Measurements from ENCODE around the gene DYSF.

DYSF gene

DNA sequence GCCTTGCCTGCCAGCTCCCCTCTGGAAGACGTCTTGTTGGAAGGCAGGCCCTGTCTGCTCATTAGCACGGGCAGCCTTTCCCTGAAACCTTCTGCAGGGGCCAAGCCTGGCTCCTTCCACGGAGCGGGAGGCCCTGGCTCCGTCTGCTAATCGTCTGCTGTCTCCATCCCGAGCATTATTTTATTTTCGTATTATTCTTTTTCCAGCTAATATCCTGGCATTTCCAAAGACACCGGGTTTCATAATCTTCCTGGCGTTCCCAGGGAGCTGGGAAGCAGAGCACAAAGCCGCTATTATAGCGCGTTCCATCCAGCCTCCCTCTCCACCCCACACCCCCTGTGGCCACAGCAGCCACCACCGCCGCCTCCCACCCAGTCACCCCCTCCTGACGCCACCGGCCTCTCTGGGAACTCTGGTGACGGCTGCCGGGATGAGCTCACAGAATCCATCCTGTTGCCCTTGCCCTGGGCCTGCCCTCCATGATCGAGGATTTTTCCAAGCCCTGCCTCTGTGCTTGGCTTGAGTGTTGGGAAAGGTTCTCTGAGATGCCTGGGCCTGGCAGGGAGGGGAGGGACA lies 125.5 kb downstream of the DYSF start:
- no peak for DNase-seq

DNA sequence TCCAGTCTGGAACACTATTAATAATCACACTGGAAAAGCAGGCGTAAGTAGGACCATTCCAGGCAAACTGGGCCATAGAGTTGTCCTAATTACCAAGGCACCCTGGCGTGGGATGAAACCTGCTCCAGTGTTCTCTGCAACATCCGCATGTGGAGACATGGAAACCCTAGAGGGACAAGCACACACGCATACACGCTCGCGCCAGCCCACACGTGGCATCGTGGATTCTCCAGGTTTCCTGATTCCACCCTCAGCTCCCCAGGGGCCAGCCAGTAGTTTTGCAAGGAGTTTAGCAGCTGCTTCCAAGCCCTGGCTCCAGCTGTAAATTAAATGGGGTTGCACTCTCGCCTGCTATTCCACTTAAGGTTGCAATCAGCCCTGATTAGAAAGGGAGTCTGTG lies 127.7 kb downstream of the DYSF start:
- DNase-seq, result no peak

DNA sequence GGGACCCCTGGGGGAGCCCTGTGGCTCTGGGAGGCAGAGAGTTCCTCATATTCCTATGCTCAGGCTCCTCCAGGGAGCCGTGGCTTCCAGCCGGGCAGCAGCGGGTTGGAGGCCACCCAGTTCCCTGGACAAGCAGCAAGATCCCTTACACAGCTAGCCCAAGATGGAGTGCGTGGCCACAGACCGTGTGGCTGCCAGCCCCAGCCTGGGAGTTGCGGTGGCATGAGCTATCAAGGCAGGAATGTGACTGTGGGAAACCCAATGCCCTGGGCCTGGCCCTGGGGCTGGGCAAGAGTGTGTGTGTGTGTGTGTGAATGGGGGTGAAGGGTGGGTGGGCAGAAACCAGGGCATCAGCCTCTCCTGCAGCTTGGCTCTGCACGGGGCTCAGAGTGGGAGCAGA lies 130.5 kb downstream of the DYSF start:
- no peak for DNase-seq

DNA sequence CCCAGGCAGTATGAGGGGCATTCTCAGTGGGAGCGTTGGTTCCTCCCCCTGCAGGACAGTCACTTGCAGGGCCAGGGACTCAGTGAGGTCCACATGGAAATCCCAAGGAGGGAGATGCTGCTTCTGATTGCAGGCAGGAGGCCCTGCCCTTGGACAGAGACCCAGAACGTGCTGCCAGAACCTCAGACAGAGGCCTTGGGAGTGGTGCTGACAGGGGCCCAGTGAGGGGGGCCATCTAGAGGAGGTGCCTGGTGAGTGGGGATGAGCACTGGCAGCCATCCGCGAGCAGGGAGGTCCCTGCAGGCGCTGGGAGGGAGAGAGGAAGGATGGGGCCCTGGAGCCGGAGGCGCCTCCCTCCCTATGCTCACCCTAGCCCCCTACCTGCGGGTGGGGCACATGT lies 133.1 kb downstream of the DYSF start:
- DNase-seq, result no peak

DNA sequence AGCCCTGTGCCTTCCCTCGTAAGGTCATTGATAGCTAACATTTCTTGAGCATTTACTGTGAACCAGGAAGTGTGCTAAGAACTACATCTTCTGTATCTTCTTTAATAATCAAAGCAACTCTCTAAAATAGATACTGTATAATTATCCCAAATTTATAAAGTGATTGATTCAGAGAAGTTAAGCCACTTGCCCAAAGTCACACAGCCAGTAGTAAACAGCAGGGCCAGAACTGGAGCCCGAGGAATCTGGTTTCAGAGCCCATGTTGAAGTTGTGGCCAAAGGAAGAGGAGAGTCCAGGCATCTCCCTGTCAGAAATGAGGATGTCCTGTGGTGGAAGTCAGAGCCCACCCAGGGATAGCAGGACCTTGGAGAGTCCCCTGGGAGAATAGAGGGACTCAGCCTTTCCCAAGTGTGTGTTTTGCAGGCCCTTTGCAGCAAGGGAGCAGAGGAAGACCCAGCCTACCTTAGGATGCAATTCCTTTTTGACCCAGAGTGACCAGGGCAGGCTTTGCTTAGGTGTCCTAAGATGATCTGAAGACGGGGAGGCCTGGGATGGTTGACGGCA lies 134.2 kb downstream of the DYSF start:
- DNase-seq, result no peak

DNA sequence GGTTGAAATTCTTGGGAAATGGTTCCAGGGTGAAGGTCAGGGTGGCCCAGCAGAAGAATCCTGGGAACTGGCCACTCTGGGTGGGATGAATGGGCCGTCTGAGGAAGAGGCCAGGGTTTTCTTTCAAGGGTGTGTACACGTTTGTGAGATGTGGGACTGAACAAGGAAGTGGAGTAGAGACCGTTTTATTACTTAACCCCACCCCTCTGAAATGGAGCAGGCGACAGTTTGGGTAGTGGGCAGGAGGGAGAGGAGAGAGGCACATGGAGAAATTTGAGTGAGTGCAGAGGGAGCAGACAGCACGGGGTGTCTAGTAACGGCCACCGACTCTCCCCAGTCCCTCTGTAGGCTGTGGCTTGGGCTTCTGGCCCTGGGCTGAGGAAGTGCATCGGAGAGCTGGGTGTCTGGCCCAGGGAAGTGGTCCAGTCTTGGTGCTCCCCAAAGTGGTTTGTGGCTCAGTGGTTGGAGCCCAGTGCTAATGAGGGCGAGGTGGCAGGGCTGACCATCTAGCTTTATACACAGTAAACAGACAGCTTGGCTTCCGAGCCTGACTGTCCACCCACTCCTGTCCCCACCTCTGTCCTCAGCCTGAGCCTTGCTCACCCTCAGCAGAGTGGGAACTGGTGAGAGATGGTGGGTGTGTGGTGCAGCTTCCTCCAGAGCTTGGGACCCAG lies 135.3 kb downstream of the DYSF start:
- no peak for DNase-seq

DNA sequence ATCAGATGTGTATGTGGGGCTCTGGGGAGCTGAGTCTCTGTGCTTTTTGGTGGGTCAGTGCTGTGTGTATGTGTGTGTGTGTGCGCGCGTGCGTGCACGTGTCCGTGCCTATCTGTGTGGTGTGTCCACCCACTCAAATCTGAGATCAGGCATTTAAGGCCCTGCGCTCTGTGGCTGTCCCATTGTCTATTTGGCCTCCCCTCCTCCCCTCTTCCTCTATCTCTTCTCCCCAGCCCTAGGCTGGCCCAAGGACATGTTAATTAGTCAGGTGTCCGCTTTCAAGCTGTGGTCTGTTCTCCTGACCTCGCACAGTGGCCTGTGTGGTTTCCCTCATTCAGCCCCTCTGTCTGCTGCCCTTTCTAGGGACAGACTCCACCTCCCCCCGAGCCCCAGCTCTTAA lies 136.4 kb downstream of the DYSF start:
- DNase-seq, result no peak

DNA sequence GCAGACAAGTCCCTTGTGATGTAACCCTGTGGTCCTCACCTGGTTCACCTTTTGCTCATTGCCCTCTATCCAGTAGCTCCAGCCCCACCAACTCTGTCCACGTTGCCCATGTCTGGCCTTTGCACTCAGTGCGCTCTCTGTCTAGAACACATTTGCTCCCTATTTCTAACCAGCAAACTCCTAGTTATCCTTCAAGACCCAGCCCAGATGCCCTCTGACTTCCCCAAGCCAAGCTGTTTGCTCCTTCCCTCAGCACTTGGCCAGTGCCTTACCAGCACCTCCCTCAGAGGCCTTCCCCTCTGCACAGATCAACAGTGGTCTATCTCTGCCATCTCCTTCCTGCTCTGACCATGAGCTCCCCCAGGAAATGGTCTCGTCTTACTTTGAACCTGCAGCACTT lies 137.7 kb downstream of the DYSF start:
- DNase-seq, result no peak

DNA sequence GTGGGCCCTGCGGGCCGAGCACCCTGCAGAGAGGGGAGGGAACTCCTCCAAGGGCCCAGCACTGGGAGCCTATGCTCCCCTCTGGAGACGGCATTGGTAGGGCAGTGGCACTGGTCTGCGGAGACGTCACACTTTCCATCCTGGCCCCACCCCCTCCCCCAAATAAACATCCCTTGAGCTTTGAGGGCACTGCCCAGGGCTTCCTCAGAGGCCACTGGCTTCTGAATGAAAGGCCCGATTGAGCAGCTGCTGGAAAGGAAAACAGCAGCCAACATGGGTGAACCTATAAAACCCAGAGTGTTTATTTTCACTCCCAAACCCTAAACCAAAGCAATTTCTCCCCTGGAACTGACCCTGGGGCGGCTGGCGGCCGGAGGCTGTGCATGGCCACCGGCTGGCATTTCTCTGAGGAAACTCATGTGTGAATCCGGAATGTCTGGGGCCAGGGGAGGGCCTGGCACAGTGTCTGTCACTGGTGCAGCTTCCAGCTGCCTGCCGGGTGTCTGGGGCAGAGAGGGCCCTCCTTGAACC lies 138.9 kb downstream of the DYSF start:
- no peak for DNase-seq

DNA sequence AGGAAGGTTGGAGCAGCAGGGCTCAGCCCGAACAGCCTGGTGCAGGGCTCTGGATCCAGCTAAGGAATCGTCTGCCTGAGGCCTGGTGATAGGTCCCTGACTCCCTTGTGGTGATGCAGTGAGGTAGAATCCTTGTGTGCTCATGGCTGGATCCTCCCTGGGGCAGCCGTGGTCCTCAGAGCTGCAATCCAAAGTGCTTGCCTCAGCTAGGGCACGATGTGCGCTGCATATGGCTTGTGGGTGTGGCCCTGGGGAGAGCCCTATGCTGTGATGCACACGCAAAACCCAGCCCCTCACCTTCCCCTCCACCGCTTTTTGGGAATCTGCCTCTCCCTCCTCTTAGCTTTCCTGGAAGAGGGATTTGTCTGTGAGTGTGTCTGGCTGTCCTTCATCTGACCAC lies 142.2 kb downstream of the DYSF start:
- no peak for DNase-seq

DNA sequence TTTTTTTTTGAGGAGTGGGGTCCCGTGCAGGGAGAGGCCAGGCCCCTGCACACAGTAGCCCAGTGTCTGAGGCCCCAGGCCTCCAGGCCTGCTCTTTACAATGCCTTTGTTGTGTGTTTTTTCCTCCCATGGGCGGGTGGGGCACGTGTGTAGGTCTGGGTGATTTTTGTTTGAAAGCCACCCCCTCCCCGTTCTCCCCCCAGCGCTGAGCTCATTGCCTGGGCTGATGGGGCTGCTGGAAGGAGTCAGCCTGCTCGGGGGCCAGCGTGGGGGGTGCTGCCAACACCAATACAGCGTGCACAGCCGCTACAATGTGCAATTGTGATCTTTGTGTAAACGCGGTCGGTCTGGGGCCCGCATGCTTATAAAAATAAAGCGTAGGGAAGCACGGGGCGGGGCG lies 142.7 kb downstream of the DYSF start:
- no peak for DNase-seq

DNA sequence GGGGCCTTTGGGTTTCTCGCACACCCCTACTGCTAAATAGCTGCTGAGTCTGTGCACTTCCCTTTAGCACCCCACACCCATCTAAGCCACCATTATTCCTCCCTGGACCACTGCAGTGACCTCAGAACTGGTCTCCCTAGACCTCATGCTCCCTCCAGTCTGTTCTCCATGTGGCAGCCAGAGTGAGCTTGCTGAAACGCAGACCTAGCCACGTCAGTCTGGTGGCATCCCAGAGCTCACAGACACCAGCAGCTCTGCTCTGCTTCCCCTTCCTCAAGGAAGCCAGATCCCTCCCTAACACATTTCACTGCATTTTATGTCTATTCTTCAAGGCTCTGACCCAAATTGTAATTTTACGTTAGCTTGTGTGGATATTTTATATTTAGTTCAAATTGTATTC lies 144.4 kb downstream of the DYSF start:
- no peak for DNase-seq

DNA sequence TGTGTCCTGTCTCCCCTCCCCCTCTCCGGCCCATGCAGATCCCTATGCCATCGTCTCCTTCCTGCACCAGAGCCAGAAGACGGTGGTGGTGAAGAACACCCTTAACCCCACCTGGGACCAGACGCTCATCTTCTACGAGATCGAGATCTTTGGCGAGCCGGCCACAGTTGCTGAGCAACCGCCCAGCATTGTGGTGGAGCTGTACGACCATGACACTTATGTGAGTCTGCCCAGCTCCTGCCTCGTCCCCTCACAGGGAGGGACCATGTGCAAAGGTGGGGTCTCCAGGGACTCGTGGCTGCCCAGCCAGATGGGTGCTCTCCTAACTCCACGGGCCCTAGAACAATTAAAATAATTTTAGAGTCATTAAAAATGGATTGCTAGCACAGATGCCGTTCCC lies 145.2 kb downstream of the DYSF start:
- DNase-seq, result no peak

DNA sequence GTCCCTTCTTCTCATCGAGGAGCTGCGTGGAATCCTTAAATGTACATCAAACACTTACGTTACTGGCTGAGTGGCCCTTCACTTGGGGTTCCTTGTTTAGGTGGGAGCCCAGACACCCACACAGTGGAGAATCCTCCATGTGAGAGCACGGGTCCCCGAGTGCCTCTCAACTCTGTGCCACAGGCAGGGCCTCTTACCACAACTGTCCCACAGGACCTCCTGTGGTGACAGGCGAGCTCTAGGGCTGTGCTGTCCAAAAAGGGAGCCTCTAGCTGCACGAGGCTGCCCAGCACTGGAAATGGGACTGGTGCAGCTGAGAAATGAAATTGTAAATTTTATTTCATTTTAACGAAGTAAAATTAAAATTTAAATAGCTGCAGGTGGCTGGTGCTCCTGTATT lies 145.7 kb downstream of the DYSF start:
- DNase-seq, result no peak

DNA sequence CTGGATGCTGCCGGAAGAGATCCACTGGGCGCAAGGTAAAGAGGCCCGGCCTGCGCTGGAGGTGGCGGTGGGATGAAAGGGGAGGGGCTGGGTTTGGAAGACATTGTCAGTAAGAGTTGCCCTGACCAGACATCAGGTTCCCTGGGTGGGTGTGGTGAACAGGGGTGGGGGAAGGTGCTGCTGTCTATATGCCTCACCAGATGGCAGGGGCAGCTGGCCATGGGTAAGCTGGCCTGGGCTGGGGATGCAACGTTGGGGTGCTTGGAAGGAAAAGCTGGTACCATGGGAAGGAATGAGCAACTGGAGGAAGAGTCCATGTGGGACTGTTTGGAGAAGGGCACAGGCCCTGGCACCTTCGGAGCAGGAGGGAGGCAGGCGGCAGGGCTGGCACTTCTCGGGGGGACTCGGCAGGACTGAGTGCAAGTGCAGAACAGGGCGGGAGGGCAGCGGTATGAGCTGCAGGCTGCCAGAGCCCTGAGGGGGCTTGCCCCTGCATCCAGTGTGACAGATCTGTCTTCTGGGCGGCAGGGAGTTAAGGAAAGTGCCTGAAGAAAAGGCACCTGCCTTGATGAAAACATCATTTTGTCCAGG lies 146.4 kb downstream of the DYSF start:
- no peak for DNase-seq

DNA sequence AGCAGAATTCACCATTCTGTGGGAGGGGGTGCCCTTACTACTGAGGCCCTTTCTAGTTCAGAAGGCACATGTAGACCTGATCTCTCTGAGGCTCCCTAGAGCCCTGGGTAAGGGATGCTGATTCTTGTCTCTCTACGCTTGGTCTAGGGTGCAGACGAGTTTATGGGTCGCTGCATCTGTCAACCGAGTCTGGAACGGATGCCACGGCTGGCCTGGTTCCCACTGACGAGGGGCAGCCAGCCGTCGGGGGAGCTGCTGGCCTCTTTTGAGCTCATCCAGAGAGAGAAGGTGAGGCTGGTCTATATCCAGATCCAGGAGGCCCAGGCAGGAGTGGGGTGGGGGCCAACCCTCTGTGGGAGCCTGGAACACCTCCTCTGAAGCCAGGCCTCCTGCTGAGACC lies 147.2 kb downstream of the DYSF start:
- no peak for DNase-seq

DNA sequence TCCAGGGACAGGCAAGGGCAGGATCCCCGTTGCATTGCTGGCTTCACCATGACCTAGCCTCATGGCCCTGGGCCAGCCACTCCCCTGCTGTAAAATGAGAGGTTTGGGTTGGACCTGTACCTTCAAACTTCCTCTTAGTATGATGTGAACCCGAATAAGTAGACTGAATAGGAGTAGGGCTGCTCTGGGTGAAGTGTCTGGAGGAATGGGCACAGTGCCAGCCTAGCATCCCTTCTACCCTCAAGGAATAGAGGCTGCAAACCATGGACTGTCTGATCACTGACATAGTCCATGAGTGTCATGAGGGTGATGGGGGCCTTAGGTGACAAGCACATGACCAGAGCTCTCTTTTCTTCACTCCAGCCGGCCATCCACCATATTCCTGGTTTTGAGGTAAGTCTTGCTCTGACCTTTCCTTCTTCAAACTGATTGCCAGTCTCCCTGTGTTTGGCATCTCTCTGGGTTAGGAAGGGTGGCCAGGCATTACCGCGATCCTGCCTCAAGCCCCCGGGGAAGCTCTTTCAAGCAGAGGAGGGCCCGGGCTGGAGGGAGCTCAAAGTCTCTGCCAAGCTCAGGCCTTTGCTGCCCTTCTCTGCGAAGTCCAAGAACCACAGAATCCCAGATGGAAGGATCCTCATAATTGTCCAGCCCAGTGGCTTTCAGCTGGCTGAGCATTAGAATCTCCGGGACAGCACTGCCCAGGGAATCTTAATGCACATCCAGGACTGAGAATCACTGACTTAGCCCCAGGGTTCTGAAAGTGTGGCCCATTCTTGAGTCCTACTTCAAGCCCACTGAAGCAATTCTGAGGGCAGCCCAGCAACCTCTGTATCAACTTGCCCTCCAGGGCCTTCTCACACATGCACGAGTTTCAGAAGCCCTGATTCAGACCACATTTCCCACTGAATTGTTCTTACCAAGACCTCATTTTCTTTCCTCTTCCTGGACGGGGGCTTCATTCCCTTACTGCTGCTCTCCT lies 148.1 kb downstream of the DYSF start:
- DNase-seq, result no peak

DNA sequence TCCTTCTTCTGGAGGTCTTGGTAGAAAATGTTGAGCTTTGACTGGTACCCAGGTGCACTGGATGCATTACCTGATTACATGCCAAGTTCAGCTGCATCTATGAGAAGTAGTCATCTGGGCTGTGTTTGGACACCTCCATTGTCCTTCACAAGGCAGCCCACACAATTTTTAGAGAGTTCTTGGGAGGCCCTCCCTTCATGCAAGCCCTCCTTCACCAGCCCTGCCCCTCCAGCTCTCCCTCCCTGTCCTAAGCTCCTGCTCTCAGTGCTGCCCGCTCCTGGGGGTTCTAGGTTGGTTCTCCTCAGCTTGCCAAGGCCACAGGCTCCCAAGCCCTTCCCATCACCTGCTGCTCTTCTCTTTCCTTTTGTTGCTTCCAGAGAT lies 148.7 kb downstream of the DYSF start:
- DNase-seq, result no peak

DNA sequence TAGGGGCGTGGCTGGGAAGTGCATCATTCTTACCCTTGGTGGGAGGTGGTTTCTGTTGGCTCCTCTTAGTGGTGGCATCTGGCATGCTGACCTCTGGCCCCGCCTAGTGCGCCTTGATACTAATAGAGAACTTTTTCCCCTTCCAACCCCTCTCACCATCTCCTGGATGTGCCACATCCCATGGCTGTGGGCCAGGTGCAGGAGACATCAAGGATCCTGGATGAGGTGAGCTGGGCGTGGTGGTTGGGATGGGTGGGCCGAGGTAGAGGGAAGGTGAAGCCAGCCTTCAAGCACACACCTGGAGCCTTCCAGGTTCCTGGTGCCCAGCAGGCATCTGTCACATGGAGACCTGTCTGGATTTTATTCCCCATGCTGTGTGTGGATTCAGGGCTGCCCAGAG lies 149.2 kb downstream of the DYSF start:
- no peak for DNase-seq

DNA sequence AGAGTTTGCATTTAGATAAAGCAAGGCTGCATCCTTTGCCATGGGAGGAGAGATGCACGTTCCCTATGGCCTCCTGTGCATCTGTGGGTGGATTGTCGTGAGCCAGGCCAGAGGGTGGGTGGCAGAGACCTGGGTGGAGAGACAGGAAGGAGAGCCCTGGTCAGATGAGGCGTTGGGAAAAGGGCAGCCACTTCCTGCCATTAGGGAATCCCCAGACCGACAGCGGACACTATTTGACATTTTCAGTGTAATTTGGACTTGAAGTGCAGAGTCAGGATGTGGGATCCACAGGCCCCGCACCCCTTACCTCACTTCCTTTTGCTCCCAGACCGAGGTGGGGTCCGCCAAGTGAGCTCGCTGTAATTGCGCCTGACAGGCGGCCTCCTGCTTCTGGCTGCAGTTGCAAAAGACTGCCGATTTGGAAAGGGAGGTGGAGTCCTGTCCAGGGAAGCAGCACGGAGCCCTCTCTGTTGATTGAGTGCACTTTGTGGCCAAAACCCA lies 150.0 kb downstream of the DYSF start:
- no peak for DNase-seq

DNA sequence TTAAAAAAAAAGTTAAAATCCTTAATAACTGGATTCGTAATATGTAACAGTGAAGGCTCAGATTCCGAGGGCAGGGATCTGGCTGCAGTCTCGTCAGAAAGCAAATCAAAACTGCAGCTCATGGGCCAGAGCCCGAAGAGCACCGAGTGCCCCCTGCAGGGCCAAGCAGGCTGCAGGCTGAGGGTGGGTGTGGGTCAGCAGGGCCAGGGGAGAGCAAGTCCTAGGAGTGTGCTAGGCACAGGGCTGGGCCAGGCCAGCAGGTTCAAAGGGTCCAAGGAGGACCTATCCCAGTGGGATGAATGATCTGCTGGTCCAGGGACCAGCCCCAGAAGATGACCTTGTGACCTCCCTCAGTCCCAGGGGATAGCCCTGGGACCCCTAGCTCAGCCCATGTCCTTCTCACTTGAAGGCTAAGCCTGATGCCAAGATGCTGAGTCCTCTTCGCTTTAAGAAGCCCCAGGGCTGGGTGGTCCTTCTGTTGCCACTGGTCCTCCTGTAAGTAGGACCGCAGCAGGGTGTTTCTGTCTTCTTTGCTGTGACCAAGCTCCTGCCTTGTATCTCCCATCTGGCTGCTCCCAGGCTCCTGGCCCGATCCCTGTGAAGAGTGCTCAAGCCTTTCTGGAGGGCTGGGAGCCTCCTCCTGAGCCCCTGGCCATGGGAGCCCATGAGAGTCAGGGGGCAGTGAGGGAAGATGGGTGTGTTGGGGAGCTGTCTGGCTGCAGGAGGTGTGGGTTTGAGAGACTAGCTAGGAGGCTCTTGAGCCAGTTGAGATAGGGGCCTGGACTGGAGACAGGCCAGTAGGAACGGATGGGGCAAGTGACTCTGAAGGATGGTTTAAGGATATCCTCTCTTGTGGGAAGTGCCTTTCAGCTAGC lies 150.7 kb downstream of the DYSF start:
- DNase-seq, result no peak

DNA sequence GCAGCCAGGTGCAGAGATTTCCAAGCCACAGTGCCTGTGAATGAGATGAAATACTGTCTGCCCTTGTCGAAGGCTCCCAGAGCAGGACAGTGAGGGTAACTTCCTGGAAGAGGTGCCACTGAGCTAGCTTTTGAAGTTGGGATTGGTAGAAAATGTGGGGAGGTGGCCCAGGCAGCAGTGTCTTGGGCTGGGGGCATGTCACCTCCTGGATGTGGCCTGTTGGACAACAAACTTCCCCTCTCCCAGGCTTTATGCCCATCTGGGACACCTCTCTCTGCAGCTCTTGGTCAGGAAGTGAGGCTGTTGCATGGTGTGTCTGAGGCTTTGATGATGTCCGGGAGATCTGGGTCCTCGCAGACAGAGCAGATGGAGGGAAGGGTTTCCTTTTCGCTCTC lies 151.4 kb downstream of the DYSF start:
- DNase-seq, result no peak

All from NCI-H446 (cell line).